Esophagus squamous epithelium (tissue), 5 donors: Measurements from ENCODE around the gene CLDN24. TPM values are rescaled to one million over a fixed set of nuclear protein-coding genes. Genes with fewer than 3 reads are reported as not detected.
A peak's percentile ranks its signal among the peaks of the same experiment; 100 is the strongest.

Experiments used
- DNase-seq: peaks from one replicate; lab custom pipeline; 2025; lab: John Stamatoyannopoulos, UW
- H3K27ac ChIP-seq, 4 donors: fragments of 200-600 bp; sonication (generic); one replicate each; pipeline ENCODE4 v1.5.1; 2016 to 2019; ENCODE audit warnings: mild to moderate bottlenecking in 1 of 4
- H3K27me3 ChIP-seq, 4 donors: fragments of 200-600 bp; sonication (generic); 1 replicate in 3 of 4; 2 replicates in 1 of 4; pipeline versions ENCODE4 v1.5.1 to v1.6.0; 2017 to 2021; ENCODE audit warnings: antibody characterized with exemption in 1 of 4
- H3K36me3 ChIP-seq, 3 donors: fragments of 200-600 bp; sonication (generic); one replicate each; pipeline ENCODE4 v1.5.1; 2016 to 2019
- H3K4me1 ChIP-seq, 3 donors: fragments of 200-600 bp; sonication (generic); one replicate each; pipeline ENCODE4 v1.5.1; 2017 to 2019
- H3K4me3 ChIP-seq, 4 donors: fragments of 200-600 bp; sonication (generic); 1 replicate in 3 of 4; 2 replicates in 1 of 4; pipeline ENCODE4 v1.5.1; 2016 to 2019; ENCODE audit warnings: mild to moderate bottlenecking in 2 of 4, moderate library complexity in 1 of 4
- H3K9me3 ChIP-seq, 3 donors: fragments of 200-600 bp; sonication (generic); one replicate each; pipeline ENCODE4 v1.5.1; 2016 to 2019
- CTCF ChIP-seq, 6 experiments: fragments of 450-650 bp in 4 of 6; fragments of 200-600 bp in 2 of 6; sonication (generic) in 2 of 6; IDR thresholded peaks; one replicate each; pipeline ENCODE4 v1.5.1; 2016 to 2019; ENCODE audit warnings: antibody characterized with exemption in 6 of 6, mild to moderate bottlenecking in 4 of 6, moderate library complexity in 4 of 6
- POLR2A ChIP-seq, 4 donors: fragments of 450-650 bp; IDR thresholded peaks; one replicate each; pipeline ENCODE4 v1.6.1; 2017; ENCODE audit warnings: antibody characterized with exemption in 4 of 4, mild to moderate bottlenecking in 4 of 4, moderate library complexity in 3 of 4
- WGBS, 2 donors: methylation state at CpG; one replicate each; pipeline ENCODE4 v1.1.5; 2018; 5-methylcytosine and 5-hydroxymethylcytosine counted together
- intact Hi-C: fragments of 100-400 bp; cut with DNase I; formaldehyde crosslinking; loops from one replicate; pipeline ENCODE4 v1.15.0; 2022
- total RNA-seq, 4 donors: library from RNA; depleted of rRNA; stranded (reverse); fragments of >200 nt; gene quantifications; one replicate each; pipeline ENCODE4 v1.1.0, GENCODE V29; 2016
- donor health status: DM: yes; HTN: yes; CAD: no.

Gene CLDN24
- total RNA-seq, 4 donors from 2014 or later: not detected

DNA sequence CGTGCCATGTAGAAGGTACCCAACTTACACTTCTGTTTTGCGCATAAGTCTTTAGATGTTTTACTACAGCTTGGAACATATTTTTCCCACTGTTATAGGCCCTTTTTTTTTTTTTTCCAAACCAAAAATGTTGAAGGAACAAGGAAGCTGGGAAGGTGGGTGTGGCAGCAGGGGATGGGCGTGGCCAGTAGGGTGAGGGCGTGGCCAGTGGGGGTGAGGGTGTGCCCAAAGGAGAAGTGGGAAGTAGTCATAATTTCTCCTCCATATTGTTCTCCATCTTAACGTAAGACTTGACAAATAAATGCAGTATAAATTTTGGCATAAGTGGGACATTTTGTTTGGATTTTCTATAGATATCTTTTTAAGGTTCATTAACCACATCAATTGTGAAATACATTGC, 32.5 kb downstream of the CLDN24 start:
- WGBS, 2 donors: 85 to 86% methylated on average over 5 of the region's 5 CpGs
- no peak for DNase-seq
- no peaks in the 10 kb centered on the region for H3K9me3 ChIP-seq
- H3K27me3 ChIP-seq: no peaks in the 10 kb centered on the region
- intact Hi-C loops: no loop called here
- no peak for TF ChIP-seq CTCF (IDR thresholded peaks at IDR 0.05)
- no peak for TF ChIP-seq POLR2A (IDR thresholded peaks at IDR 0.05)
- H3K36me3 ChIP-seq: peaks cover 0 to 72% (median 0%) of the 10 kb centered on the region in 3 donors
- H3K27ac ChIP-seq: no peak overlapping the region
- no peaks in the 10 kb centered on the region for H3K4me1 ChIP-seq
- no peak overlapping the region for H3K4me3 ChIP-seq

DNA sequence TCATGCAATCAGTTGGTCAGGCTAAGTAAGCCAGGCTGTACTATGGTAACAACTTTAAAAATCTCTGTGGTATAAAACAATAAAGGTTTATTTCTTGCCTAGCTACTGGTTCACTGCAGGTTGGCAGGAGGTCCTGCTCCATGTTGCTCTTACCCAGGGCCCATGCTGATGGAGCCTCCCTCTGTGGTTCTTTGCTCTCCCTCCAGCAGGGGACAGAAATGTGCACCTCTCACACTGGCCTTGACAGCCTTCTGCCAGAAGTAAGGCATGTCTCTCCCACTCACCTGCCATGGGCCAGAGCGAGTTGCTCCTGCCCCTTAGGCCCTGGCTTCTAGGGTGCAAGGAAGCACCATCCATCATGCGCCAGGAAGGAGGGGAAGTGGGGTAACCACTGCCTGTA, 33.3 kb downstream of the CLDN24 start:
- no peaks in the 10 kb centered on the region for H3K4me1 ChIP-seq
- 67% methylated on average over 1 of the region's 2 CpGs; no CpG with 5 or more reads in 1 of the 2 donors for WGBS, 2 donors
- no peak overlapping the region for H3K27ac ChIP-seq
- peaks cover 0 to 73% (median 0%) of the 10 kb centered on the region in 3 donors for H3K36me3 ChIP-seq
- intact Hi-C loops: no loop called here
- no peaks in the 10 kb centered on the region for H3K9me3 ChIP-seq
- no peaks in the 10 kb centered on the region for H3K27me3 ChIP-seq
- no peak overlapping the region for H3K4me3 ChIP-seq
- DNase-seq: no peak
- no peak for TF ChIP-seq POLR2A (IDR thresholded peaks at IDR 0.05)
- TF ChIP-seq CTCF (IDR thresholded peaks at IDR 0.05): peak in 1 of 6 experiments; percentile 23

DNA sequence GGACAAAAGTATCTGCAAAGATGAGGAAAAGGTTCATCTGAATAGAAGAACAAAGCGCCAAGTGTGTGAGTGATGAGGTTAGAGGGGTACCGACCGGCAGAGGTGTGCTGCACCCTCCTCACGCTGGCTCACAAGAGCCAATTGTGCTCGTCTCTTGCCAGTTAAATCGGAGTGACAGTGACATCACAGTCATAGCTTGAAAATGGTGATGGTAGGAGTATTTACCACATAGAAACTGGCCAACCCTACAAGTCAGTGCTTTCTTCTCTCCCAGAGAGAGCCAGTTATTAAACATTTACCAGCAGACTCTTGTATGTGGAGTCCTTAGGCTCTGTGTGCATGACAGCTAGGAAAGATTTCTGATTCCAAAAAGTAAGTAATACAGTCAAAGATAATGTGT, 34.5 kb downstream of the CLDN24 start:
- H3K9me3 ChIP-seq: no peaks in the 10 kb centered on the region
- H3K4me1 ChIP-seq: no peaks in the 10 kb centered on the region
- H3K27me3 ChIP-seq: no peaks in the 10 kb centered on the region
- no peak for DNase-seq
- no peak overlapping the region for H3K27ac ChIP-seq
- H3K4me3 ChIP-seq: no peak overlapping the region
- intact Hi-C loops: no loop called here
- WGBS, 2 donors: 92 to 95% methylated on average over 6 of the region's 6 CpGs
- peaks cover 0 to 85% (median 0%) of the 10 kb centered on the region in 3 donors for H3K36me3 ChIP-seq
- TF ChIP-seq CTCF (IDR thresholded peaks at IDR 0.05) (no peak), POLR2A (IDR thresholded peaks at IDR 0.05) (no peak)

DNA sequence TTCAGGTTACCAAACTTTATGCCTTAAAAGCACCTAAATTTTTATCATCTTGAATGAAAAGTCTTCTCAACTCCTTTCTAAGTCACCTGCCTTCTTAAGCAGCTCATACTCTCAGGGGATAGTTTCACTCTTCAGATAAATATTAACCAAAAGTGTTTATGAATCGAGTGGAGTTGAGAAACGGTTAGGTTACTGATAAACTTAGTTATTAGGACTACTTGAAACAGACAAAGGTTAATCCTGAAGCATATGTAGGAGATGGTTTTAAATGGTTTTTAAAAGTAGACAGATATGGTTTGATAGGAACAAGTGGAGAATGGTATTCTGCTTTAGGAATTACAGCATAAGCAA, 34.9 kb downstream of the CLDN24 start:
- no peaks in the 10 kb centered on the region for H3K27me3 ChIP-seq
- H3K4me3 ChIP-seq: no peak overlapping the region
- no peak for DNase-seq
- H3K36me3 ChIP-seq: peaks cover 0 to 88% (median 0%) of the 10 kb centered on the region in 3 donors
- H3K4me1 ChIP-seq: no peaks in the 10 kb centered on the region
- H3K27ac ChIP-seq: no peak overlapping the region
- H3K9me3 ChIP-seq: no peaks in the 10 kb centered on the region
- 82 to 95% methylated on average over 2 of the region's 2 CpGs for WGBS, 2 donors
- intact Hi-C loops: no loop called here
- no peak for TF ChIP-seq POLR2A (IDR thresholded peaks at IDR 0.05)
- no peak for TF ChIP-seq CTCF (IDR thresholded peaks at IDR 0.05)

DNA sequence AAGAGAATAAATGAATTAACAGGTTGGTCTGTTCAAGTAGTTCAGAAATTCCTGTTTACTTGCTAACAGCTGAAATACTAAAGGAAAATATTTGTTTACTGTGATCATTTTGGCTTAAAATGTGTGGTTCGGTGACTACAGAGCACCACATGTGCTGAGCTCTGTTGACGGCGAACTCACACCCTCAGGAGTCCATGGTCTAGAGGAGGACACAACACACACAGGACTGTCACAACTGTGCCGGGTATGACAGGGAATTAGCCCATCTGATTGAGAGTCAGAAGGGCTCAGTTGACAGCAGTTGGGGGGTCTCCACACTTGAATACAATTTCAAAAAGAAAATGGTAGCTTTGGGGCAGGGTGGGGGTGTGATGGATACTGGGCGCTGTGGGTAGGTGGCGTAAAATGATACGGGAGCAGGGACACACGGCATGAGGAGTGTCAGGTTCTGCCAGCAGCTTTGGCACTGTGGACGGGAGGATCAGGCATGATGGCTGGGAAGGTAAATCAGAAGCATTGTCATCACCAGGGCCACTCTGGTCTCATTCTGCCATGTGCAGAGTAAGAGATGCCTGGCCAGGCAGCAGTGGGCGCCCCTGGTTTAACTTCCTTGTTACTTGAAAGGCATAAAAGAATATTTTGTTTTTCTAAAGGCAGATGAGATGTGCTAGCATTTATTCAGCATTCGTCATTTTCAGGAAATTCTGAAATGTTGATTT, 35.5 kb downstream of the CLDN24 start:
- intact Hi-C loops: no loop called here
- Histone ChIP-seq H3K27me3 (no peaks in the 10 kb centered on the region), H3K36me3 (peaks cover 0 to 91% (median 0%) of the 10 kb centered on the region in 3 donors), H3K27ac (no peak overlapping the region), H3K4me1 (no peaks in the 10 kb centered on the region), H3K9me3 (no peaks in the 10 kb centered on the region), H3K4me3 (no peak overlapping the region)
- no peak for DNase-seq
- 92 to 96% methylated on average over 11 of the region's 11 CpGs for WGBS, 2 donors
- no peak for TF ChIP-seq CTCF (IDR thresholded peaks at IDR 0.05)
- no peak for TF ChIP-seq POLR2A (IDR thresholded peaks at IDR 0.05)
